GM23248 (cell line): Measurements from ENCODE around the gene ZGLP1. TPM values are rescaled to one million over a fixed set of nuclear protein-coding genes. Genes with fewer than 3 reads are reported as not detected.
"Not testable (repeated sequence)": the region's sequence is repeated elsewhere in the genome, so short reads cannot be mapped to it uniquely, and the experiment has no call there.

Source experiments
- DNase-seq: peaks from one replicate; pipeline ENCODE4 v3.0.0-alpha.2; 2015
- H2AFZ ChIP-seq: fragments of 200-600 bp; sonication (generic); 2 replicates; pipeline ENCODE4 v1.6.1; 2016; ENCODE audit warnings: antibody characterized with exemption
- H3F3A ChIP-seq: fragments of 200-600 bp; sonication (generic); 2 replicates; pipeline ENCODE4 v1.6.1; 2016; ENCODE audit warnings: mild to moderate bottlenecking, antibody characterized with exemption, mixed run types; ENCODE audit not compliant: insufficient read depth
- H3K27ac ChIP-seq: fragments of 200-600 bp; sonication (generic); 2 replicates; pipeline ENCODE4 v1.5.1; 2016; ENCODE audit warnings: mild to moderate bottlenecking
- H3K27me3 ChIP-seq: fragments of 200-600 bp; sonication (generic); replicated peaks from 2 replicates; pipeline ENCODE4 v1.6.1; 2016; ENCODE audit warnings: mild to moderate bottlenecking; ENCODE audit not compliant: insufficient read depth
- H3K36me3 ChIP-seq: fragments of 200-600 bp; sonication (generic); 2 replicates; pipeline ENCODE4 v1.6.1; 2016; ENCODE audit warnings: low read depth, mild to moderate bottlenecking
- H3K4me1 ChIP-seq: fragments of 200-600 bp; sonication (generic); 2 replicates; pipeline ENCODE4 v1.6.1; 2016; ENCODE audit warnings: mild to moderate bottlenecking; ENCODE audit not compliant: insufficient read depth
- H3K4me2 ChIP-seq: fragments of 200-600 bp; sonication (generic); one replicate; pipeline ENCODE4 v1.6.1; 2016; ENCODE audit warnings: mild to moderate bottlenecking; ENCODE audit not compliant: unreplicated experiment
- H3K4me3 ChIP-seq: fragments of 200-600 bp; sonication (generic); 2 replicates; pipeline ENCODE4 v1.5.1; 2016; ENCODE audit warnings: mild to moderate bottlenecking
- H3K79me2 ChIP-seq: fragments of 200-600 bp; sonication (generic); 2 replicates; pipeline ENCODE4 v1.6.1; 2016; ENCODE audit warnings: mild to moderate bottlenecking; ENCODE audit not compliant: insufficient read depth
- H3K9ac ChIP-seq: fragments of 200-600 bp; sonication (generic); 2 replicates; pipeline ENCODE4 v1.6.1; 2016; ENCODE audit warnings: mild to moderate bottlenecking
- H3K9me2 ChIP-seq: fragments of 200-600 bp; sonication (generic); 2 replicates; pipeline ENCODE4 v1.6.1; 2016; ENCODE audit warnings: mixed run types, mild to moderate bottlenecking, moderate library complexity; ENCODE audit not compliant: insufficient read depth
- H3K9me3 ChIP-seq: fragments of 200-600 bp; sonication (generic); one replicate; pipeline ENCODE4 v1.6.1; 2017; ENCODE audit warnings: low read depth
- H4K20me1 ChIP-seq: fragments of 200-600 bp; sonication (generic); 2 replicates; pipeline ENCODE4 v1.6.0; 2016; ENCODE audit not compliant: insufficient read depth
- EZH2 ChIP-seq: fragments of 200-600 bp; sonication (generic); IDR thresholded peaks from 2 replicates; pipeline ENCODE4 v1.6.1; 2018; ENCODE audit warnings: antibody characterized with exemption, mild to moderate bottlenecking; ENCODE audit not compliant: insufficient read depth, poor library complexity, severe bottlenecking
- EZH2phosphoT487 ChIP-seq: fragments of 200-600 bp; sonication (generic); IDR thresholded peaks from 2 replicates; pipeline ENCODE4 v1.6.1; 2018; ENCODE audit warnings: antibody characterized with exemption, moderate library complexity, mild to moderate bottlenecking, low read depth; ENCODE audit not compliant: insufficient read depth
- WGBS, 2 experiments: methylation state at CpG; one replicate each; pipeline ENCODE4 v1.1.6; 2015 to 2017; ENCODE audit warnings: low lambda C conversion rate in 2 of 2, low coverage in 1 of 2; ENCODE audit errors: missing lambda C conversion rate in 2 of 2; 5-methylcytosine and 5-hydroxymethylcytosine counted together
- in situ Hi-C: fragments of 300-500 bp; cut with MboI; formaldehyde crosslinking; loops from 2 replicates; pipeline ENCODE4 v1.15.0; 2020
- polyA plus RNA-seq: library from polyadenylated mRNA; unstranded; fragments of >200 nt; fragmentation: Nextera tagmentation; extraction: Ambion mirVana; gene quantifications from 2 replicates; pipeline ENCODE4 v1.2.1, GENCODE V29; 2016
- total RNA-seq: library from RNA; depleted of rRNA; stranded (reverse); fragments of >200 nt; shearing (Covaris generic); gene quantifications from 2 replicates; pipeline ENCODE4 v1.2.3, GENCODE V29; 2014

Gene ZGLP1
- total and polyA plus RNA-seq, 2 experiments from 2014 or later = 1.8 to 2.5 TPM

GRCh38 chr19:10284960-10285278, 24.7 kb downstream of the ZGLP1 start:
- H3F3A ChIP-seq = 0 out of 2 replicates have a peak, but pooled peaks cover 9% of the 10 kb centered on the region
- H3K36me3 ChIP-seq = no peaks in the 10 kb centered on the region; the same call in 1 of the 2 replicates
- no peak overlapping the region for H3K4me2 ChIP-seq
- H4K20me1 ChIP-seq = no peaks in the 10 kb centered on the region
- no peaks in the 10 kb centered on the region for H3K79me2 ChIP-seq
- H2AFZ ChIP-seq = no peak overlapping the region
- no peak overlapping the region for H3K9ac ChIP-seq
- in situ Hi-C loops = no loop called here
- DNase-seq = no peak
- 85 to 95% methylated on average over 7 to 13 of the region's 13 CpGs for WGBS, 2 experiments
- H3K27ac ChIP-seq = no peak overlapping the region
- no peaks in the 10 kb centered on the region for H3K4me1 ChIP-seq
- no peaks in the 10 kb centered on the region for H3K9me2 ChIP-seq
- no peaks in the 10 kb centered on the region for H3K27me3 ChIP-seq
- TF ChIP-seq EZH2phosphoT487 = no peak
- TF ChIP-seq EZH2 = no peak
- no peak overlapping the region for H3K4me3 ChIP-seq
- no peaks in the 10 kb centered on the region for H3K9me3 ChIP-seq

GRCh38 chr19:10284065-10284959, 25.3 kb downstream of the ZGLP1 start:
- in situ Hi-C loops = no loop called here
- no peak overlapping the region for H3K27ac ChIP-seq
- TF ChIP-seq EZH2phosphoT487 = no peak
- TF ChIP-seq EZH2 = no peak

GRCh38 chr19:10283301-10284064, 26.1 kb downstream of the ZGLP1 start:
- H3K27me3 ChIP-seq = no peaks in the 10 kb centered on the region
- H3K4me1 ChIP-seq = no peaks in the 10 kb centered on the region
- no peak overlapping the region for H3K27ac ChIP-seq
- no peak overlapping the region for H3K4me2 ChIP-seq
- H3K9me3 ChIP-seq = no peaks in the 10 kb centered on the region
- no peak overlapping the region for H3K4me3 ChIP-seq
- H4K20me1 ChIP-seq = no peaks in the 10 kb centered on the region
- no peaks in the 10 kb centered on the region for H3K9me2 ChIP-seq
- H3F3A ChIP-seq = peaks cover 13% of the 10 kb centered on the region; the same call in 1 of the 2 replicates
- H3K9ac ChIP-seq = no peak overlapping the region
- H3K79me2 ChIP-seq = no peaks in the 10 kb centered on the region
- H3K36me3 ChIP-seq = no peaks in the 10 kb centered on the region; the same call in 1 of the 2 replicates
- DNase-seq = no peak
- in situ Hi-C loops = no loop called here
- WGBS, 2 experiments = 83 to 85% methylated on average over 22 to 23 of the region's 23 CpGs
- TF ChIP-seq EZH2phosphoT487 (no peak), EZH2 (no peak)
- no peak overlapping the region for H2AFZ ChIP-seq

More at GRCh38 chr19:10284065-10284959, 25.3 kb downstream of the ZGLP1 start:
- Histone ChIP-seq H2AFZ (no peak overlapping the region), H3K36me3 (no peaks in the 10 kb centered on the region; the same call in 1 of the 2 replicates), H3K27me3 (no peaks in the 10 kb centered on the region), H3K9me2 (no peaks in the 10 kb centered on the region), H3K4me1 (no peaks in the 10 kb centered on the region), H3F3A (0 out of 2 replicates have a peak, but pooled peaks cover 9% of the 10 kb centered on the region), H3K4me2 (no peak overlapping the region), H3K79me2 (no peaks in the 10 kb centered on the region), H3K4me3 (no peak overlapping the region), H4K20me1 (no peaks in the 10 kb centered on the region), H3K9ac (no peak overlapping the region), H3K9me3 (no peaks in the 10 kb centered on the region)
- WGBS, 2 experiments = 88 to 90% methylated on average over 28 to 31 of the region's 34 CpGs
- no peak for DNase-seq

GRCh38 chr19:10282043-10282442, 27.6 kb downstream of the ZGLP1 start:
- H3K36me3 ChIP-seq, H4K20me1 ChIP-seq, H3K9me3 ChIP-seq, H3K27me3 ChIP-seq, H3K9ac ChIP-seq, H3K4me3 ChIP-seq, H3K27ac ChIP-seq, H2AFZ ChIP-seq, H3K9me2 ChIP-seq, H3K4me1 ChIP-seq, H3K4me2 ChIP-seq, in situ Hi-C loops, DNase-seq, H3K79me2 ChIP-seq: not testable (repeated sequence)
- peaks cover 13% of the 10 kb centered on the region; the same call in 1 of the 2 replicates for H3F3A ChIP-seq
- 97% methylated on average over 5 of the region's 5 CpGs for WGBS, 2 experiments
